Keratinocyte (primary cell): ENCODE data around the gene SCAMP2. TPM values are rescaled to one million over a fixed set of nuclear protein-coding genes. Genes with fewer than 3 reads are reported as not detected.

ENCODE experiments used
- DNase-seq: peaks from one replicate; pipeline ENCODE4 v3.0.0-alpha.2; 2011; ENCODE audit warnings: low read depth, missing footprints, low spot score
- FAIRE-seq: peaks from 2 replicates; lab custom pipeline; 2011; peaks lifted over from hg19 to GRCh38; lab: Jason Lieb, UNC
- H2AFZ ChIP-seq: 2 replicates; pipeline ENCODE4 v1.6.0; 2012; ENCODE audit warnings: low read length, control low read depth, inconsistent platforms; ENCODE audit not compliant: control insufficient read depth
- H3K27ac ChIP-seq: 2 replicates; pipeline ENCODE4 v1.5.1; 2011; ENCODE audit warnings: low read length; ENCODE audit not compliant: control insufficient read depth, insufficient read depth
- H3K27me3 ChIP-seq: 3 replicates; pipeline ENCODE4 v1.6.0; 2011; ENCODE audit warnings: low read length; ENCODE audit not compliant: control insufficient read depth, insufficient read depth; ENCODE audit errors: extremely low read depth
- H3K36me3 ChIP-seq, 2 experiments: 2 replicates in 1 of 2; 3 replicates in 1 of 2; pipeline ENCODE4 v1.5.1; 2011; ENCODE audit warnings: low read length in 2 of 2, mild to moderate bottlenecking in 1 of 2; ENCODE audit not compliant: control insufficient read depth in 2 of 2, insufficient read depth in 2 of 2; ENCODE audit errors: extremely low read depth in 1 of 2
- H3K4me1 ChIP-seq: 3 replicates; pipeline ENCODE4 v1.5.1; 2011; ENCODE audit warnings: low read length; ENCODE audit not compliant: control insufficient read depth, insufficient read depth; ENCODE audit errors: extremely low read depth
- H3K4me2 ChIP-seq: 3 replicates; pipeline ENCODE4 v1.6.0; 2011; ENCODE audit warnings: low read depth, low read length; ENCODE audit not compliant: control insufficient read depth, insufficient read depth; ENCODE audit errors: extremely low read depth
- H3K4me3 ChIP-seq, 3 experiments: fragments of 200-600 bp in 1 of 3; sonication (generic) in 1 of 3; 2 replicates in 2 of 3; 3 replicates in 1 of 3; pipeline ENCODE4 v1.5.1; 2011 to 2016; ENCODE audit warnings: low read length in 3 of 3, mild to moderate bottlenecking in 3 of 3, control low read depth in 2 of 3, inconsistent platforms in 1 of 3, low read depth in 1 of 3, mixed read lengths in 1 of 3, mixed run types in 1 of 3, moderate library complexity in 1 of 3; ENCODE audit not compliant: control insufficient read depth in 2 of 3, insufficient read depth in 2 of 3; ENCODE audit errors: extremely low read depth in 1 of 3
- H3K79me2 ChIP-seq: 2 replicates; pipeline ENCODE4 v1.6.0; 2012; ENCODE audit warnings: low read length; ENCODE audit not compliant: control insufficient read depth, insufficient read depth
- H3K9ac ChIP-seq: 3 replicates; pipeline ENCODE4 v1.6.0; 2011; ENCODE audit warnings: low read length; ENCODE audit not compliant: control insufficient read depth, insufficient read depth; ENCODE audit errors: extremely low read depth
- H3K9me1 ChIP-seq: 3 replicates; pipeline ENCODE4 v1.6.0; 2011; ENCODE audit warnings: low read length; ENCODE audit not compliant: control insufficient read depth, insufficient read depth; ENCODE audit errors: extremely low read depth
- H3K9me3 ChIP-seq: 2 replicates; pipeline ENCODE4 v1.5.1; 2012; ENCODE audit warnings: low read depth, low read length; ENCODE audit not compliant: control insufficient read depth
- H4K20me1 ChIP-seq: 3 replicates; pipeline ENCODE4 v1.6.0; 2011; ENCODE audit warnings: low read length; ENCODE audit not compliant: control insufficient read depth, insufficient read depth; ENCODE audit errors: extremely low read depth
- CTCF ChIP-seq, 3 experiments: IDR thresholded peaks in 1 of 3; conservative IDR thresholded peaks in 1 of 3; optimal IDR thresholded peaks in 1 of 3; 2 replicates in 2 of 3; 3 replicates in 1 of 3; pipeline versions ENCODE3 to v1.5.1; 2011; ENCODE audit warnings: low read length in 3 of 3, mild to moderate bottlenecking in 3 of 3, moderate library complexity in 2 of 3, control low read depth in 1 of 3, inconsistent platforms in 1 of 3; ENCODE audit not compliant: insufficient read depth in 2 of 3; ENCODE audit errors: extremely low read depth in 1 of 3
- EZH2 ChIP-seq: IDR thresholded peaks from one replicate; pipeline ENCODE4 v1.6.1; 2012; ENCODE audit warnings: inconsistent platforms, mild to moderate bottlenecking, low read length, moderate library complexity
- dilution Hi-C: fragments of 300-500 bp; cut with MboI; formaldehyde crosslinking; loops from one replicate; pipeline ENCODE4 v1.7.0; 2020; ENCODE audit warnings: low sequenced_read_pairs; ENCODE audit not compliant: extremely low pct_ligation_motif_present
- polyA plus RNA-seq, 5 experiments: library from polyadenylated mRNA; depleted of rRNA in 3 of 5; stranded (reverse) in 3 of 5; stranded (forward) in 1 of 5; unstranded in 1 of 5; fragments of >200 nt; gene quantifications; 1 replicate in 1 of 5; 2 replicates in 3 of 5; 3 replicates in 1 of 5; pipeline versions ENCODE4 v1.2.1 to v1.2.3, GENCODE V29; 2011 to 2012; ENCODE audit warnings: missing spikeins in 2 of 5, low read depth in 1 of 5, low replicate concordance in 1 of 5

Gene SCAMP2
- polyA plus RNA-seq, 1 donor (not counting 4 experiments of a cell fraction or from before 2014, with no cell fraction given), result 72.8 TPM

- Histone ChIP-seq H3K4me3 (no peak overlapping the region), H3K27ac (no peak overlapping the region), H3K79me2 (no peaks in the 10 kb centered on the region), H3K4me2 (no peak overlapping the region), H3K9me1 (no peaks in the 10 kb centered on the region), H3K9me3 (no peaks in the 10 kb centered on the region), H3K27me3 (peaks cover 40% of the 10 kb centered on the region), H3K36me3 (no peaks in the 10 kb centered on the region), H3K4me1 (no peaks in the 10 kb centered on the region), H2AFZ (no peak overlapping the region), H3K9ac (no peak overlapping the region), H4K20me1 (no peaks in the 10 kb centered on the region)
- TF ChIP-seq EZH2, result no peak
- no peak for TF ChIP-seq CTCF (optimal IDR thresholded peaks at IDR 0.05 in 1 of 3, IDR thresholded peaks at IDR 0.05 in 1 of 3, conservative IDR thresholded peaks at IDR 0.05 in 1 of 3; ENCODE audit: extremely low read depth in 1 of 3, insufficient read depth in 2 of 3, low read length in 3 of 3)
- no peak for DNase-seq
- dilution Hi-C loops, result no loop called here
- FAIRE-seq, result no peak
Observed at GRCh38 chr15:74829486-74829885, 43.7 kb downstream of the SCAMP2 start.

GRCh38 chr15:74828835-74829234 is 44.3 kb downstream of the SCAMP2 start:
- no peak for TF ChIP-seq EZH2
- no peak for TF ChIP-seq CTCF (optimal IDR thresholded peaks at IDR 0.05 in 1 of 3, IDR thresholded peaks at IDR 0.05 in 1 of 3, conservative IDR thresholded peaks at IDR 0.05 in 1 of 3; ENCODE audit: extremely low read depth in 1 of 3, insufficient read depth in 2 of 3, low read length in 3 of 3)
- no peaks in the 10 kb centered on the region for H3K79me2 ChIP-seq
- no peak overlapping the region for H3K27ac ChIP-seq
- no peak overlapping the region for H3K4me2 ChIP-seq
- no peak for FAIRE-seq
- peaks cover 46% of the 10 kb centered on the region for H3K27me3 ChIP-seq
- no peaks in the 10 kb centered on the region for H3K36me3 ChIP-seq
- dilution Hi-C loops, result no loop called here
- no peak for DNase-seq
- H2AFZ ChIP-seq, result no peak overlapping the region
- no peaks in the 10 kb centered on the region for H3K4me1 ChIP-seq
- no peaks in the 10 kb centered on the region for H3K9me1 ChIP-seq
- H4K20me1 ChIP-seq, result no peaks in the 10 kb centered on the region
- no peak overlapping the region for H3K9ac ChIP-seq
- H3K9me3 ChIP-seq, result no peaks in the 10 kb centered on the region
- H3K4me3 ChIP-seq, result no peak overlapping the region
